Activated naive CD4-positive, alpha-beta T cell treated with anti-CD3 and anti-CD28 coated beads, Interleukin-2, amount 10 ng/mL, durations not matched to agents 5 hours and 36 hours (primary cell): ENCODE data around the gene MELTF. TPM values are rescaled to one million over a fixed set of nuclear protein-coding genes. Genes with fewer than 3 reads are reported as not detected.

Experiments used
- total RNA-seq, 2 experiments: library from RNA; stranded (reverse); gene quantifications; one replicate each; pipeline ENCODE4 v1.2.3, GENCODE V29; 2021

Gene MELTF
- total RNA-seq, result 1 to 10 TPM; 7.8 to 8.5 TPM

GRCh38 chr3:197029511-197030167 is at the start of gene MELTF:
Gene MELTF (minus strand): TSS chr3:197029817. CDS start chr3:197029702, 115 bp downstream.

GRCh38 chr3:196968233-196969133 is 61.1 kb downstream of the MELTF start, which contains the start of gene PIGZ:
Gene PIGZ (minus strand): TSS chr3:196968833. CDS start chr3:196952031, 16,802 bp downstream.

Other genes starting within 250 kb of the MELTF start
- 10 to 100 TPM; 29.3 to 30.6 TPM for gene SENP5, start 161.9 kb downstream of the MELTF start, total RNA-seq
- gene NCBP2, start 87.3 kb downstream of the MELTF start, total RNA-seq, result 10 to 100 TPM; 50.7 to 51.3 TPM
- 1 to 10 TPM; 2.3 to 3.2 TPM for gene PIGZ, start 61.0 kb downstream of the MELTF start, total RNA-seq